Parathyroid adenoma (tissue), 2 donors: ENCODE results near the gene SP2.

Source experiments
- H2AFZ ChIP-seq: fragments of 300-600 bp; sonication (generic); one replicate; pipeline ENCODE4 v1.7.0; 2017; ENCODE audit warnings: antibody characterized with exemption, mild to moderate bottlenecking
- H3K27ac ChIP-seq: fragments of 300-600 bp; sonication (generic); one replicate; pipeline ENCODE4 v1.7.0; 2017
- H3K27me3 ChIP-seq: fragments of 300-600 bp; sonication (generic); one replicate; pipeline ENCODE4 v1.7.0; 2017; ENCODE audit warnings: low read length; ENCODE audit not compliant: control insufficient read depth, insufficient read depth
- H3K36me3 ChIP-seq: fragments of 300-600 bp; sonication (generic); one replicate; pipeline ENCODE4 v1.7.0; 2017; ENCODE audit warnings: low read length; ENCODE audit not compliant: control insufficient read depth, insufficient read depth
- H3K4me1 ChIP-seq: fragments of 300-600 bp; sonication (generic); one replicate; pipeline ENCODE4 v1.7.0; 2017; ENCODE audit warnings: control low read depth
- H3K4me2 ChIP-seq: fragments of 300-600 bp; sonication (generic); one replicate; pipeline ENCODE4 v1.7.0; 2017; ENCODE audit warnings: low read length
- H3K4me3 ChIP-seq: fragments of 300-600 bp; sonication (generic); one replicate; pipeline ENCODE4 v1.7.0; 2017; ENCODE audit warnings: low read depth, low read length
- H3K79me2 ChIP-seq: fragments of 300-600 bp; sonication (generic); one replicate; pipeline ENCODE4 v1.7.0; 2017; ENCODE audit warnings: control low read depth
- H3K9ac ChIP-seq: fragments of 300-600 bp; sonication (generic); one replicate; pipeline ENCODE4 v1.7.0; 2017; ENCODE audit warnings: mild to moderate bottlenecking
- H3K9me3 ChIP-seq: fragments of 300-600 bp; sonication (generic); one replicate; pipeline ENCODE4 v1.7.0; 2017; ENCODE audit warnings: low read length; ENCODE audit not compliant: control insufficient read depth
- TF ChIP-seq, protein P1 (sequence below): fragments of 300-600 bp; sonication (generic); IDR thresholded peaks from one replicate; pipeline ENCODE4 v1.7.0; 2017; ENCODE audit warnings: antibody characterized with exemption, mild to moderate bottlenecking
- donor health status: primary hyperparathyroidism.

The SP2 gene

DNA sequence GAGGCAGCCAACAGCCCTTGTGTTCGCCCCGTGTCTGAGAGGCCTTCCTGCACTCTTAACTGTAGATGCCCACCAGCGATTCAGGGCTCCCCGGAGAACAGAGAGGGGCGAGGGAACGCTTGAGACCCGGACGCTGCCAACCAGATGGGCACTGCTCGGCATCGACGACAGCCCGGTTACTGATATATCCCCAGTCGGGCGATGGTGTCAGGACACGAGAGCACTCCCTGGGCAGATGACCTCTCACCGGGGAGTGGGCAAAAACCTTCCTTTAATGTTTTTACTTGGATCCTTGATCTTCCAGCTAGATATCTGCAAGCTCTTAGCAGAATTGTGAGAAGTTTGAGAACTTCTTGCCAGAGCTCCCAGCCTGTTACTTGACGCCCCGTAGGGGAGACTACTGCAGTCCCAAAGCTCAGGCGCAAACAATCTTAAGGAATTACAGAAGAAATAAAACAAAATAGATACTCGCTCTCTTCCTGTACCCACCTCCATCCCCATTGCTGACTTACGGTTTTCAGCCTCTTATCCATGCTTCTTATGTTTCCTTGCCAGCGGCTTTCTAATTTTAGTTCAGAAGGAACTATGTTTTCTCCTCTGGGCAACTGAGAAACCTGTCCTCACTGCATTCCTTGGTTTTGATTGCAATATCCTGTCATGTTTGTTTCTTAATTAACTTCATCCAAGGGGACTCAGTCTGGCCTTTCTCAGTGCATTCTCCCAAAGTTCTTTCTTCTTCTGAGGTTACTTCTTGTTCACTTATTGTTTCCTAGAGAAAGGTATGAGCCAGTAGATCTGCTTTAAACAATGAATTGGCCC is 845 bp downstream of the SP2 start:
- peak overlapping the region; percentile 100 for H3K27ac ChIP-seq
- H3K4me2 ChIP-seq: peak overlapping the region; percentile 100
- no peaks in the 10 kb centered on the region for H3K27me3 ChIP-seq
- H3K4me1 ChIP-seq: peaks cover 12% of the 10 kb centered on the region
- peaks cover 27% of the 10 kb centered on the region for H3K79me2 ChIP-seq
- TF ChIP-seq, protein P1, sequence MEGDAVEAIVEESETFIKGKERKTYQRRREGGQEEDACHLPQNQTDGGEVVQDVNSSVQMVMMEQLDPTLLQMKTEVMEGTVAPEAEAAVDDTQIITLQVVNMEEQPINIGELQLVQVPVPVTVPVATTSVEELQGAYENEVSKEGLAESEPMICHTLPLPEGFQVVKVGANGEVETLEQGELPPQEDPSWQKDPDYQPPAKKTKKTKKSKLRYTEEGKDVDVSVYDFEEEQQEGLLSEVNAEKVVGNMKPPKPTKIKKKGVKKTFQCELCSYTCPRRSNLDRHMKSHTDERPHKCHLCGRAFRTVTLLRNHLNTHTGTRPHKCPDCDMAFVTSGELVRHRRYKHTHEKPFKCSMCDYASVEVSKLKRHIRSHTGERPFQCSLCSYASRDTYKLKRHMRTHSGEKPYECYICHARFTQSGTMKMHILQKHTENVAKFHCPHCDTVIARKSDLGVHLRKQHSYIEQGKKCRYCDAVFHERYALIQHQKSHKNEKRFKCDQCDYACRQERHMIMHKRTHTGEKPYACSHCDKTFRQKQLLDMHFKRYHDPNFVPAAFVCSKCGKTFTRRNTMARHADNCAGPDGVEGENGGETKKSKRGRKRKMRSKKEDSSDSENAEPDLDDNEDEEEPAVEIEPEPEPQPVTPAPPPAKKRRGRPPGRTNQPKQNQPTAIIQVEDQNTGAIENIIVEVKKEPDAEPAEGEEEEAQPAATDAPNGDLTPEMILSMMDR: no peak
- H2AFZ ChIP-seq: peak overlapping the region; percentile 98
- no peaks in the 10 kb centered on the region for H3K9me3 ChIP-seq
- no peaks in the 10 kb centered on the region for H3K36me3 ChIP-seq
- H3K4me3 ChIP-seq: peak overlapping the region; percentile 98
- peak overlapping the region; percentile 99 for H3K9ac ChIP-seq

DNA sequence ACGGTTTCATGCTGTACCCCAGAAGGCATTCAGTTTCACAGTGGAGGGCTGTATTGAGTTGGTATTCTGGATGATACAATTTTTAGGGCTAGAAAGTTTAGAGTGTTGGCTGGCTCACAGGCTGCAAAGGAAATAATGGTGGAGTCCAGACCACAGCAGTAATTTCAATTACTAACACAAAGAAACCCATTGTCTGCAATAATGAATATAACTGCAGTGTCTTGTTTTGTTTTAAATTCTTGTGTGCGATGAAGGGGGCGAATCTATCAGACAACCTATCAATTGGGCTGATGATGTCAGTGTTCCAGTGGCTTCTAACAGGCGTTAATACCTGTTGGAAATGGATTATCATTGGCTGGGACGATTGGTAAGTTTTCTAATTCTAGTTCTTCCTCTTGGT is 1.5 kb downstream of the SP2 start:
- H3K4me2 ChIP-seq: peak overlapping the region; percentile 100
- peak overlapping the region; percentile 100 for H3K27ac ChIP-seq
- H3K9ac ChIP-seq: no peak overlapping the region
- no peak overlapping the region for H2AFZ ChIP-seq
- H3K9me3 ChIP-seq: no peaks in the 10 kb centered on the region
- peaks cover 12% of the 10 kb centered on the region for H3K4me1 ChIP-seq
- H3K79me2 ChIP-seq: peaks cover 31% of the 10 kb centered on the region
- no peaks in the 10 kb centered on the region for H3K27me3 ChIP-seq
- peak overlapping the region; percentile 98 for H3K4me3 ChIP-seq
- TF ChIP-seq, protein P1: no peak
- H3K36me3 ChIP-seq: no peaks in the 10 kb centered on the region

- H3K4me3 ChIP-seq: peak overlapping the region; percentile 12
- TF ChIP-seq, protein P1: no peak
- peaks cover 37% of the 10 kb centered on the region for H3K79me2 ChIP-seq
- no peak overlapping the region for H3K4me2 ChIP-seq
- H3K4me1 ChIP-seq: peaks cover 12% of the 10 kb centered on the region
- H3K9me3 ChIP-seq: no peaks in the 10 kb centered on the region
- no peak overlapping the region for H2AFZ ChIP-seq
- H3K36me3 ChIP-seq: no peaks in the 10 kb centered on the region
- H3K9ac ChIP-seq: no peak overlapping the region
- no peak overlapping the region for H3K27ac ChIP-seq
- no peaks in the 10 kb centered on the region for H3K27me3 ChIP-seq
Observed at GRCh38 chr17:47898241-47898640, 2.2 kb downstream of the SP2 start.

DNA sequence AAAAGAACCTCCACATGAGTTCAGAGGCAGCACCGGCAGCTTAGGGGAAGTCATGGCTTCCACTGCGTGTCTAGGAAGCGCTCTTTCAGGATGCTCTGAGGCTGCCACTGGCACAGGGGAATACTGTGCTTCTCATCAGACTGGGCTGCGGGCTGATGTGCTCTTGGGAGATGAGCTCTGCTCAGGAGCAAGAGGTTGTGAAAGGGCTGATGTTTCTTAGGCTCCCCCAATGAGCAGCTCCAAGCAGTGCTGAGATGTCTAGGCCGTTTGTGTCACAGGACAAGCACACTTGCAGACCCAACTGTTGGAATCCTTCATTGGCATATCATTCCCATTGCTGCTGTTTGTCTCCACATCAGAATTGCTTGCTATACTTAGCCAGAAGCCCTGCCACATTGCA is 3.6 kb downstream of the SP2 start:
- Histone ChIP-seq H3K4me2 (no peak overlapping the region), H3K4me1 (peaks cover 10% of the 10 kb centered on the region), H3K9me3 (no peaks in the 10 kb centered on the region), H3K4me3 (no peak overlapping the region), H3K36me3 (no peaks in the 10 kb centered on the region), H3K27ac (peak overlapping the region; percentile 52), H3K27me3 (no peaks in the 10 kb centered on the region), H2AFZ (no peak overlapping the region), H3K79me2 (peaks cover 33% of the 10 kb centered on the region), H3K9ac (no peak overlapping the region)
- TF ChIP-seq, protein P1: no peak

DNA sequence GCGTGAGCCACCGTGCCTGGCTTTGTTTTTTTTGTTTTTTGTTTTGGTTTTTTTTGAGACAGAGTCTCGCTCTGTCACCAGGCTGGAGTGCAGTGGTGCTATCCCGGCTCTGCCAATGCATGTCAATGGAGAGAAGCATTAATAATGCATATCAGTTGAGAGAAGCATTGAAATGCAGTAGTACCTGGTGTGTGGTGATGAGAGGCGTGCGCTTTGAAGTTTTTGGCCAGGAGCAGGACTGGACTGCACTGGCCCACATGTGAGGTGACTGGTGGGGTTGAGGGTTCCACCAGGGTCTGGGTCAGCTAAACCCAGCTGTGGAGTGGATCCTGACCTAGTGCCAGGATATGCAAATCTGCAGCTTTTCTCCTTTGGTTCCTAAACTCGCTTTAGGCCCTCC is 5.4 kb downstream of the SP2 start:
- H3K36me3 ChIP-seq: no peaks in the 10 kb centered on the region
- peaks cover 18% of the 10 kb centered on the region for H3K4me1 ChIP-seq
- H2AFZ ChIP-seq: no peak overlapping the region
- no peaks in the 10 kb centered on the region for H3K27me3 ChIP-seq
- H3K4me2 ChIP-seq: no peak overlapping the region
- H3K4me3 ChIP-seq: no peak overlapping the region
- H3K9ac ChIP-seq: no peak overlapping the region
- peaks cover 33% of the 10 kb centered on the region for H3K79me2 ChIP-seq
- no peaks in the 10 kb centered on the region for H3K9me3 ChIP-seq
- TF ChIP-seq, protein P1: no peak
- peak overlapping the region; percentile 13 for H3K27ac ChIP-seq
